ENCODE results near the gene CDK2AP2.

Gene CDK2AP2

DNA sequence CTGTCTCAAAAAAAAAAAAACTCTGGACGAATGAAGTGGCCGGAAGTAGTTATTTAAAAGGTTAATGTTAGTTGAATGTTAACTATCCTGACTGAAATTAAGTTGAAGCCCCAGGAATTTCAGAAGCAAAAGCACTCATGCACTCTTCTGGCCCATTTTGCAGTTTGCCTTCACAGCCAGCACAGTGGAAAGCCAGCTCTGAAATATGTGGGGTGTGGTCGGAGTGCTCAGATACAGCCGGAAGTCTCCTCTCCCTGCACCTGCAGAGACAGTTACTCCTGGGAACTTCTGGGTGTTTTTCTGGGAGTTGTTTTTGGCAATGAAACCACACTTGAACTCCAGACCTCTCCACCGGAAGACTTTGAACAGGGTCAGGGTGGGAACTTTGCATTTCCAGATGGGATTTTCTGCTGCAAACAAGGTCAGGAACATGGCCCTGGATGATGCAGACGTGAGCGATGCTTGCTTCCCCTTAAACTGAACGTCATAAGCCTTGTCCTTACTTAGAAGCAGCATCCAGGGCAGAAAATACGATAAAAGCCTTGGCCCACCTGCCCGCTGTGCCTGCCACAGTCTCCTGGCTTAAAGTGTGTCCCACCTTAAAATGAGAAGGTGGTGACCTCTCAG is 36.8 kb upstream of the CDK2AP2 start:
- no peak for TF ChIP-seq CTCF (IDR thresholded peaks at IDR 0.05; ENCODE audit: low read depth, low read length, missing control alignments)
- no peak overlapping the region for H3K4me3 ChIP-seq (replicated peaks; ENCODE audit: low read depth, low read length)
- DNase-seq (ENCODE audit: extremely low read depth, low read depth), result no peak

DNA sequence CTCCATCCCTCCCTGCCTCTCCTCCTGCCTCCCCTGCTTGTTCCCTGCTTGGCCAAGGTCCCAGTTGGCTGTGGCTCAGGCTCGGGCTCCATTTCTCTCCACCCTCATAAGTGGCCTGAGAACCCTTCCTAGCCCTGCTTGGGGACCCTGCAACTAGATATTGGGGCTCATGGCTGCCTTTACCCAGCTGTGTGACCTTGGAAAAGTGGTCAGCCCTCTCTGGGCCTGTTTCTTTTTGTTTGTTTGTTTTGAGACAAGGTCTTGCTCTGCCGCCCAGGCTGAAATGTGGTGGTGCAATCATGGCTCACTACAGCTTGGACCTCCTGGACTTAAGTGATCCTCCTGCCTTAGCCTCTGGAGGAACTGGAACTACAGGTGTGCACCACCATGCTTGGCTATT is 35.6 kb upstream of the CDK2AP2 start:
- no peak overlapping the region for H3K4me3 ChIP-seq (replicated peaks; ENCODE audit: low read depth, low read length)
- DNase-seq (ENCODE audit: extremely low read depth, low read depth), result no peak
- TF ChIP-seq CTCF (IDR thresholded peaks at IDR 0.05; ENCODE audit: low read depth, low read length, missing control alignments), result no peak

- no peak overlapping the region for H3K4me3 ChIP-seq (replicated peaks; ENCODE audit: low read depth, low read length)
- TF ChIP-seq CTCF (IDR thresholded peaks at IDR 0.05; ENCODE audit: low read depth, low read length, missing control alignments), result no peak
- no peak for DNase-seq (ENCODE audit: extremely low read depth, low read depth)
These were observed 35.0 kb upstream of the CDK2AP2 start for GRCh38 chr11:67542971-67543370.

DNA sequence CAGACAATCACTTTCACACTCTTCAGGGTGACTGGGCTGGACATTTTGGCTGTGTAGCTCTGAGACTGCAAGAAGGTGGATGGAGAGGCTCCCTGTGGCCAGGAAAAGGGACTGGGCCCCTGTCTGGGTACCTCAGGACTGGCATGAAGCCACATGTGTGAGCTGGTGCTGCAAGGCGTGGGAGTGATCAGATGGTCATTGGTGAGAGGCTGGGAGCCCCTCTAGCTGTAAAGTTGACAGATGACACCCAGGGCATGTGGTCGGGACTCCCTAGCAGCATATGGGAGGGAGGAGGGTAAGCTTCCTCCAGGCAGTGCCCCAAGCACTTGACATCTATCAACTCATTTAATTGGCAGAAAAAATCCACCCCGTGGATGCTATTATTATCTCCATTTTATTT is 34.2 kb upstream of the CDK2AP2 start:
- DNase-seq (ENCODE audit: extremely low read depth, low read depth), result no peak
- H3K4me3 ChIP-seq (replicated peaks; ENCODE audit: low read depth, low read length), result no peak overlapping the region
- TF ChIP-seq CTCF (IDR thresholded peaks at IDR 0.05; ENCODE audit: low read depth, low read length, missing control alignments), result no peak

DNA sequence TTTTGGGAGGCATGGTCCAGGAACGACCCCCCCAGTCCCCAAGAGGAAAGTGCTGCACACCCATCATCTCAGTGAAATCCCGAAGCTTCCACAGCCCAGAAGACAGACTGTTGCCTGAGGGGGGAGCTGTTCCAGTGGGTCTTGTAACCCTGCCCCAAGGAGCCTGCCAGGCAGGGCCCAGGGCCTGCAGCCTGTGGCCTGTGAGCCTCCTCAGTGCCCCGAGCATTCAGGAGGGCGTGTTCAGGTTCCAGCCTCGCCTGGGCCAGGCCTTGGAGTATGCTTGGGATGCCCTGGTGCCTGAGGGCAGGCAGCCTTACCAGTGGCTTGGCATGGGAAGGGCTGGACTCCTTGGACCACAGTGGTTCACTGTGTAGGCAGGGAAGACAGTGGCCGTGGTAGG is 33.2 kb upstream of the CDK2AP2 start:
- H3K4me3 ChIP-seq (replicated peaks; ENCODE audit: low read depth, low read length), result no peak overlapping the region
- DNase-seq (ENCODE audit: extremely low read depth, low read depth), result no peak
- TF ChIP-seq CTCF (IDR thresholded peaks at IDR 0.05; ENCODE audit: low read depth, low read length, missing control alignments), result no peak

- H3K4me3 ChIP-seq (replicated peaks; ENCODE audit: low read depth, low read length), result no peak overlapping the region
- TF ChIP-seq CTCF (IDR thresholded peaks at IDR 0.05; ENCODE audit: low read depth, low read length, missing control alignments), result no peak
- no peak for DNase-seq (ENCODE audit: extremely low read depth, low read depth)
These were observed 31.6 kb upstream of the CDK2AP2 start for GRCh38 chr11:67539550-67539949.
